Type B pancreatic cell (in vitro differentiated cells): ENCODE results near the gene GRIK5. TPM values are rescaled to one million over a fixed set of nuclear protein-coding genes. Genes with fewer than 3 reads are reported as not detected.

ENCODE experiments used
- DNase-seq: peaks from one replicate; pipeline ENCODE4 v3.0.0; 2021; ENCODE audit warnings: mixed read lengths; ENCODE audit not compliant: unreplicated experiment; ENCODE audit errors: extremely low spot score
- H3K27ac Mint-ChIP-seq: 2 replicates; pipeline ENCODE4 v1.8.0; 2021; ENCODE audit warnings: mild to moderate bottlenecking, mixed read lengths
- H3K27me3 Mint-ChIP-seq: 2 replicates; pipeline ENCODE4 v1.8.0; 2021; ENCODE audit warnings: mixed read lengths
- H3K36me3 Mint-ChIP-seq: 2 replicates; pipeline ENCODE4 v1.8.0; 2021; ENCODE audit warnings: mixed read lengths
- H3K4me1 Mint-ChIP-seq: one replicate; pipeline ENCODE4 v1.8.0; 2021; ENCODE audit warnings: mixed read lengths; ENCODE audit not compliant: unreplicated experiment
- H3K4me3 Mint-ChIP-seq: 2 replicates; pipeline ENCODE4 v1.8.0; 2021; ENCODE audit warnings: mild to moderate bottlenecking, mixed read lengths
- H3K9me3 Mint-ChIP-seq: 2 replicates; pipeline ENCODE4 v1.8.0; 2021; ENCODE audit warnings: mixed read lengths
- total RNA-seq: library from RNA; stranded (reverse); gene quantifications from 2 replicates; pipeline ENCODE4 v1.2.1, GENCODE V29; 2021; ENCODE audit warnings: low replicate concordance
- TF ChIP-seq, protein P1 (sequence below): fragments of 200-600 bp; sonication (generic); conservative IDR thresholded peaks from 2 replicates; pipeline ENCODE4 v1.5.0; 2021; ENCODE audit warnings: antibody characterized with exemption, mild to moderate bottlenecking

GRIK5 gene
- total RNA-seq, 1 donor from 2014 or later = 5.8 TPM

DNA sequence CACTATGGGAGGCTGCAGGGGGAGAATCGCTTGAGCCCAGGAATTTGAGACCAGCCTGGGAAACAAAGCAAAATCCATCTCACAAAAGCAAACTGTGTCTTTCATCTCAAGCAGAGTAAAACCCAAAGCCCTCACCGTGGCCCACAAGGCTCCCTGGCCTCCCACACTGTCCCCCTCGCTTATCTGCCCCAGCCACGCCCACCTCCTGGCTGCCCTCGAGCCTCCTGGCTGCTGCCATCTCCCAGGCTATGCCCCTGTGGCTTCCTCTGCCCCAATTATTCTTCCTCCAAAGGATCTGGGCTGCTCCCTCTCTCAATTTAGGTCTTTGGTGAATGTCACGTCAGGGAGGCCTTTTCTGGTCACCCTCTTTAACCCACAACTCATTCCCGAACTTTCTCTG lies 114.5 kb downstream of the GRIK5 start:
- no peak for DNase-seq
- TF ChIP-seq, protein P1, sequence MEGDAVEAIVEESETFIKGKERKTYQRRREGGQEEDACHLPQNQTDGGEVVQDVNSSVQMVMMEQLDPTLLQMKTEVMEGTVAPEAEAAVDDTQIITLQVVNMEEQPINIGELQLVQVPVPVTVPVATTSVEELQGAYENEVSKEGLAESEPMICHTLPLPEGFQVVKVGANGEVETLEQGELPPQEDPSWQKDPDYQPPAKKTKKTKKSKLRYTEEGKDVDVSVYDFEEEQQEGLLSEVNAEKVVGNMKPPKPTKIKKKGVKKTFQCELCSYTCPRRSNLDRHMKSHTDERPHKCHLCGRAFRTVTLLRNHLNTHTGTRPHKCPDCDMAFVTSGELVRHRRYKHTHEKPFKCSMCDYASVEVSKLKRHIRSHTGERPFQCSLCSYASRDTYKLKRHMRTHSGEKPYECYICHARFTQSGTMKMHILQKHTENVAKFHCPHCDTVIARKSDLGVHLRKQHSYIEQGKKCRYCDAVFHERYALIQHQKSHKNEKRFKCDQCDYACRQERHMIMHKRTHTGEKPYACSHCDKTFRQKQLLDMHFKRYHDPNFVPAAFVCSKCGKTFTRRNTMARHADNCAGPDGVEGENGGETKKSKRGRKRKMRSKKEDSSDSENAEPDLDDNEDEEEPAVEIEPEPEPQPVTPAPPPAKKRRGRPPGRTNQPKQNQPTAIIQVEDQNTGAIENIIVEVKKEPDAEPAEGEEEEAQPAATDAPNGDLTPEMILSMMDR = no peak
- H3K4me1 Mint-ChIP-seq = peaks cover 23% of the 10 kb centered on the region
- H3K9me3 Mint-ChIP-seq = peaks cover 5% of the 10 kb centered on the region
- H3K36me3 Mint-ChIP-seq = no peaks in the 10 kb centered on the region
- no peak overlapping the region for H3K4me3 Mint-ChIP-seq
- H3K27me3 Mint-ChIP-seq = no peaks in the 10 kb centered on the region
- no peak overlapping the region for H3K27ac Mint-ChIP-seq

- peak overlapping the region; percentile 65 for H3K27ac Mint-ChIP-seq
- peak; percentile 86 for DNase-seq
- TF ChIP-seq, protein P1 = peak; percentile 97
- no peaks in the 10 kb centered on the region for H3K9me3 Mint-ChIP-seq
- no peaks in the 10 kb centered on the region for H3K36me3 Mint-ChIP-seq
- H3K4me3 Mint-ChIP-seq = no peak overlapping the region
- peaks cover 5% of the 10 kb centered on the region for H3K4me1 Mint-ChIP-seq
- H3K27me3 Mint-ChIP-seq = no peaks in the 10 kb centered on the region
These were observed 118.3 kb downstream of the GRIK5 start for GRCh38 chr19:41951686-41952172.

Other genes starting within 250 kb of the GRIK5 start
- not detected in 2 replicates for gene LYPD4, start 225.5 kb downstream of the GRIK5 start, total RNA-seq
- not detected in 2 replicates for gene DMRTC2, start 225.2 kb downstream of the GRIK5 start, total RNA-seq
- 3,159 and 4,081 TPM in 2 replicates for gene RPS19, start 210.0 kb downstream of the GRIK5 start, total RNA-seq
- gene CD79A, start 192.9 kb downstream of the GRIK5 start, total RNA-seq = 0.48 and 0.52 TPM in 2 replicates
- gene ARHGEF1, start 187.0 kb downstream of the GRIK5 start, total RNA-seq = 51.7 and 58.9 TPM in 2 replicates
- gene ERFL, start 141.8 kb downstream of the GRIK5 start, total RNA-seq = 0.17 and 0.24 TPM in 2 replicates
- gene RABAC1, start 110.9 kb downstream of the GRIK5 start, total RNA-seq = 124 and 140 TPM in 2 replicates
- 5.6 TPM in 1 of 2 replicates, not detected in the other for gene ATP1A3, start 76.0 kb downstream of the GRIK5 start, total RNA-seq
- gene ZNF574, start 6.0 kb upstream of the GRIK5 start, total RNA-seq = 20.1 and 20.5 TPM in 2 replicates
- gene POU2F2, start 62.2 kb upstream of the GRIK5 start, total RNA-seq = 0.57 and 1.7 TPM in 2 replicates
- 23.7 and 29.3 TPM in 2 replicates for gene DEDD2, start 147.5 kb upstream of the GRIK5 start, total RNA-seq
- 18.2 and 19.3 TPM in 2 replicates for gene ZNF526, start 150.1 kb upstream of the GRIK5 start, total RNA-seq
- 43.5 and 49.1 TPM in 2 replicates for gene GSK3A, start 172.4 kb upstream of the GRIK5 start, total RNA-seq
- 54.9 and 78.9 TPM in 2 replicates for gene ERF, start 184.9 kb upstream of the GRIK5 start, total RNA-seq
- gene CIC, start 199.0 kb upstream of the GRIK5 start, total RNA-seq = 44.8 and 70.3 TPM in 2 replicates
- 2.2 and 2.4 TPM in 2 replicates for gene PRR19, start 231.9 kb upstream of the GRIK5 start, total RNA-seq
- gene PAFAH1B3, start 232.4 kb upstream of the GRIK5 start, total RNA-seq = 50.3 and 97.4 TPM in 2 replicates
- 0.88 and 3.6 TPM in 2 replicates for gene TMEM145, start 243.1 kb upstream of the GRIK5 start, total RNA-seq